Activated CD8-positive, alpha-beta memory T cell treated with anti-CD3 and anti-CD28 coated beads for 1 hour (primary cell): Measurements from ENCODE around the gene RHOJ.

Experiments
- DNase-seq, 2 donors: peaks; one replicate each; pipeline ENCODE4 v3.0.0-alpha.2; 2020; ENCODE audit warnings: low read depth in 1 of 2; ENCODE audit errors: extremely low read depth in 1 of 2

RHOJ gene

GRCh38 chr14:63205044-63205575, 867 bp downstream of the RHOJ start:
- no peak for DNase-seq

DNA sequence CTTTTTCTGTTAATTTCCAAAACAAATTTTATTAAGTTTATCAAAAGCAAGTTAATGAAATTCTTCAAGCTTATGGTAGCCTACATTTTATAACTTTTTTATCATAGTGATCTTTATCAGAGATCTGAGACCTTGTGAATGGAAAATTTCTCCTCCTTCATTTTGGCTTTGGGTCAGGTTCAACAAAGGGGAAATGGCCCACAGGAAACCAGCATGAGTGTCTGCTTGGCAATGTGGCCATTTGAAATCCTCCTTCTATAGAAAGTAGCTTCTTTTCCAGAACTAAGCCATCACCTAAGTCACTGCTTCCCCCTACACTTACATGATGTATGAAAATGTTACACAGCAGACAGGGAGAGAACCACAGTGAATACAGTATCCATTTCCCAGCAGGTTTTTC, 1.6 kb downstream of the RHOJ start:
- DNase-seq: no peak

GRCh38 chr14:63209160-63209559, 4.9 kb downstream of the RHOJ start:
- no peak for DNase-seq

DNA sequence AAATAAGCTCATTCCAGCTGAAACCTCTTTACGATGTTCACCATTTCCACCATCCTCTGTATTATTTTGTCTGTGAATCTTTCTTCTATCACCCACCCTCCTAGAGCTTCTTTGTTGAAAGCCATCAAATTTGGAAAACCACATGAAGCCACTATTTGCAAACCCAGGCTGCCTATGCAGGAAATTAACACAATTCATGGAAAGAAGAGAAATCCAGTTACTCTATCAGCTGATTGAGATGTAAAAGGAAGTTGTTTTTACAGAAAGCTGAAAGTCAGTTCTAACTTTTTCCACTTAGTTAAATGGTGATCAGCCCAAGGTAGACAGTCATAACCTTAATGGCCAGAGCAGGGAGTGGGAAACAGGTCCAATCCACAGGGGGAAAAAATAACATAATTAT, 6.6 kb downstream of the RHOJ start:
- no peak for DNase-seq

GRCh38 chr14:63212209-63212608, 8.0 kb downstream of the RHOJ start:
- no peak for DNase-seq

GRCh38 chr14:63212776-63213500, 8.7 kb downstream of the RHOJ start:
- no peak for DNase-seq

DNA sequence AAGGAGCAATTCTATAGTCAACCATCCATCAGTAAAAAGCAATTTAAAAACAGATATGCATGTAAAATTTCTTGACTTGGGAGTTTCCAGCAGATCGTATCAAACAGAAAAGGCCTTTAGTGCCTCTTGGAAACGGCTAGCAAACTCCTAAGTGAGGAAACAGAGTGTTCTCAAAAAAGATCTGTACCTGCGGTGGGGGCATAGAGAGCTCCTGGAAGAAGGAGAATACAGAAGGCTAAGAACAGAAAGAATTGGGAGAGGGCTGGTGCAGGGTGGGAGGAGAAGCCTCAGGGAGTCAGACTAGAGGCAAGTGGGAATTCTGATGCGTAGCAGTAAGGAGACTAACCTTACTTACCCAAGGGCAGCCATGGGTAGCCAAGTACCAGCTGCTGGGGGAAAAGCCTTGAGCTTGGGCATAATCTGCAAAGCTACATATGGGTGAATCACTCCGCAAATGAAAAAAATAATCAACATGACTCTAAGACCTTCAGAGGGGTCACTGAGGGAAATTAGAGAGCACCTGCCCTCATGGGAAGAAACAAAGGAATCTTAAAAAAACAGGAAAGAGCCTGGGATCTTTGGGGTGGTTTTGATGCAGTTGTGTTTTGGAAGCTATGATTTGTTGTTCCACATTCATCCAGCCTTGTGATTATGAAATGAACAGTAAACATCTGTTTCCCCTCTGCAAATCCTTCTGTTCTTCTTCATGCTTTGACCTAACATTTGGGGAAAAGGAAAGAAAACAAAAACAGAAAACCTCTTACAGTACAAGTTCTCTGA, 10.4 kb downstream of the RHOJ start:
- DNase-seq: no peak

DNA sequence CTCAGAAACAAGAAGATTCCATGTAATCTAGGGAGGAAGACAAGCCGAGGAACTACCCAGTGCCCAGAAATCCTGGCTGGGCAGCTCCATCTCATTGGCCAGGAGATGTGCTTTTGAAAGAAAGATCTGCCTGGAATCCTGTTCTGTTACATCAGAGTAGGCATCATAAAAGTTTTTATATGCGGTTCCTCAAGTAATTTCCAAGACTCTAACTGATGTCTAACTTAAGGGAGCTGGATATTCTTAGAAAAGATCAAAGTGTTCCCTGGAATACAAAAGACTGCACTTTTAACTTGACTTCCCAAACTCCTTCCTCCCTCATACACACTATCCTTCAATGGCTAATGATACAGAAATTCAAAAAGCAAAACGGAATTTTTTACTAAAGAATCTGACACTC, 16.3 kb downstream of the RHOJ start:
- no peak for DNase-seq

- no peak for DNase-seq
Measured at GRCh38 chr14:63223596-63223995, 19.4 kb downstream of the RHOJ start.

GRCh38 chr14:63224196-63224595, 20.0 kb downstream of the RHOJ start:
- no peak for DNase-seq

DNA sequence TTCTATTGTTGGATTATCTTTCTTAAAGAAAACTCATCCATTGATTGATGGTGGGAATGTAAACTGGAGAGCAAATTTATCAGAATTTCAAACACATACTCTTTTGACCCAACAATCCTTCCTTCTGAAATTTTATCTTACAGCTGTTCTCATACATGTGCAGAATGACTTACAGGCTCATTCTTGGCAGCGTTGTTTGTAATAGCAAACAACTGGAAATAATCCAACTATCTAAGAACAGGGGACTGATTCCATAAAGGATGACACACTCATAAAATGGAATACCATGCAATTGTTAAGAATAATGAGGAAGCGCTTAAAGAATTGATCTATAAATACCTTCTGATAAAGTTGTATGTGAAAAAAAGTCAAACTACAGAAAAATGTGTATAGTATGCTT, 24.0 kb downstream of the RHOJ start:
- no peak for DNase-seq

GRCh38 chr14:63229330-63230059, 25.3 kb downstream of the RHOJ start:
- no peak for DNase-seq

DNA sequence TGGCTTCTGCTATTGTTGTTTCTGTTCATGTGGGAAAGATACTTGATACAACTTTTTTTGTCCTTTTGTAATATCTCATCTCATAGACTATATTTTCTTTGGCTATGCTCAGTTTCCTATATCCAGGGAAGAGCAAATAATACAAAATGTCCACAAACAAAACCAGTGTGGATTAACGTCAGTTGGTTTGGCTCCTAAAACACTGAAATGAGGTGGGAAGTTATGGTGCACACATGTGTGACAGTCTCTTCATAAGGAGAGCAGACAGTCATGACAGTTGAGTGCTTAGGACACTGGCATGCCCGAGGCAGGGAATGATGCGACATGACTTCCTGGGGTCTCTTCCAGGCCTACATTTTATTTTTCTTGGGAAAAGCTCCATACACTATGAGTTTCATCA, 27.5 kb downstream of the RHOJ start:
- DNase-seq: no peak

DNA sequence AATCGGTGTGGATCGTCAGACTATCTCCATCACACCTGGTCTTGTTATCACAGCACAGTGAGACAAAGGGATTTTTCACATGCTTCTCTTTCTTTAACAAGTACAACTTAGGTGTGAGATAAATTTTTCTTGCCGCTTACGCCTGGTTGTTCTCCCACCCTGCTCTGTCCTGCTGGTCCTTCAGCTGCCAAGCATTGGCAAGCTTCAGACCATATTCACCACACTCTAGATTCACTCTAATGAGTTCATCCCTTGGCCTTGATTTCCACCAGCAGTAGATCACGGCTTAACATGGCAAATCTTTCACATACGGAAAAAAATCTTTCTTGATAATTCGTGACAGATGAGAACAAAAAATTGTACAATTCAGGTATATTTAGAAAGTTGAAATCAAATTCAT, 33.5 kb downstream of the RHOJ start:
- DNase-seq: no peak

GRCh38 chr14:63240221-63240620, 36.0 kb downstream of the RHOJ start:
- DNase-seq: no peak

DNA sequence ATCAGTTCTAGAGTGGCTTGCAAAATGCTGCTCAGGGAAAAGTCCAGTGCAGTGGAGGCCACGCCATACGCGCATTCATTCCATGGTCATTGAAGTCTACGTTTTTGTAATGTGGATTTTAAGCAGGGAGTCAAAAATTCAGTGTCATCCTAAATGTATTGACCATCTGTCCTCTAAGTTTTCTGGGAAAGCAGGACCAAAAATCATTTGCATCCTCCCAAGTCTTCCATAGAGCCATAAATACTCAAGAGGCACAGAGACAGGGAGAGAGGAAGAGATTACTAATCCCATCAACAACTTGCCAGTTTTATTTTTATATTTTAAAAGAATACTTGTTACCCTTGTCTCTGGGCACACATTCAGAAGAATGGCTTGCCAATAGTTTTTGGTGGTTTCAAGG, 36.9 kb downstream of the RHOJ start:
- no peak for DNase-seq

GRCh38 chr14:63243646-63244045, 39.4 kb downstream of the RHOJ start:
- no peak for DNase-seq

GRCh38 chr14:63245893-63246292, 41.6 kb downstream of the RHOJ start:
- no peak for DNase-seq

DNA sequence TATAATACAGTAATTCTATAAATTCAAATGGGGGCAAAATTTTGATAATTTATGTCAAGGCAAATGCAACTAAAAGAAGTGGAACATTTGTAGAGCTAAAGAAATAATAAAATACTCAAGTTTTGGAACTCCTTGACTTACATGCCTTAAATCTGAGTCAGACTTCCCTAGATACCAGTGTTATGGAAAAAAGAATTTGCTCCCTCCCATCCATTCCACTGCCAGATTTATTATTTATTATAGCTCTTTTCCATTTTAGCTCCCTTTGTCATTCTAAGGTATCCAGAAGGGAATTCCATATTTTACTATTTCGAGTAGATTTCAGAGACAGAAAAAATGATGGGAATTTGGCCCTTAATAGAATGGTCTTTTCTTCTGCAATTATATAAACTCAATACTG, 44.0 kb downstream of the RHOJ start:
- DNase-seq: no peak

GRCh38 chr14:63249092-63249491, 44.8 kb downstream of the RHOJ start:
- DNase-seq: no peak

GRCh38 chr14:63257299-63257698, 53.1 kb downstream of the RHOJ start:
- DNase-seq: no peak

- no peak for DNase-seq
Measured at GRCh38 chr14:63262446-63262845, 58.2 kb downstream of the RHOJ start.
